H1 (cell line): ENCODE data around the gene QRICH1. TPM values are rescaled to one million over a fixed set of nuclear protein-coding genes. Genes with fewer than 3 reads are reported as not detected.

Experiments
- CTCF ChIA-PET: fragments of 300-600 bp; sonication (Branson Sonifier 250); formaldehyde crosslinking; loops from one replicate; lab custom pipeline; 2021; ENCODE audit not compliant: partially characterized antibody; lab: Charles Lee
- POLR2A ChIA-PET: fragments of 300-600 bp; sonication (Branson Sonifier 250); formaldehyde crosslinking; loops from one replicate; lab custom pipeline; 2021; ENCODE audit warnings: inconsistent platforms; ENCODE audit not compliant: partially characterized antibody; lab: Charles Lee
- DNase-seq, 2 experiments: peaks; one replicate each; pipeline versions ENCODE4 v3.0.0 to v3.0.0-alpha.2; 2010 to 2022; ENCODE audit warnings: low spot score in 2 of 2, low read depth in 1 of 2, mixed read lengths in 1 of 2
- FAIRE-seq: peaks from 2 replicates; lab custom pipeline; 2011; peaks lifted over from hg19 to GRCh38; lab: Jason Lieb, UNC
- H2AFZ ChIP-seq: 2 replicates; pipeline ENCODE4 v1.8.1; 2012; ENCODE audit warnings: low read length, inconsistent platforms
- H2AK5ac ChIP-seq: 2 replicates; pipeline ENCODE4 v1.6.1; 2013; ENCODE audit warnings: low read depth, low read length
- H2BK120ac ChIP-seq: replicated peaks from 2 replicates; pipeline ENCODE3; 2013; ENCODE audit warnings: low read depth, low read length, inconsistent platforms
- H2BK12ac ChIP-seq: 2 replicates; pipeline ENCODE4 v1.6.1; 2013; ENCODE audit warnings: low read depth, low read length
- H2BK15ac ChIP-seq: 2 replicates; pipeline ENCODE4 v1.6.1; 2013; ENCODE audit warnings: low read length
- H2BK20ac ChIP-seq: 2 replicates; pipeline ENCODE4 v1.6.1; 2013; ENCODE audit warnings: low read length
- H2BK5ac ChIP-seq: 2 replicates; pipeline ENCODE4 v1.6.1; 2013; ENCODE audit warnings: low read depth, low read length
- H3K14ac ChIP-seq: 2 replicates; pipeline ENCODE4 v1.6.1; 2013; ENCODE audit warnings: inconsistent platforms; ENCODE audit not compliant: insufficient read length
- H3K18ac ChIP-seq: 2 replicates; pipeline ENCODE4 v1.6.1; 2013; ENCODE audit warnings: low read length; ENCODE audit errors: extremely low read depth
- H3K23ac ChIP-seq: 2 replicates; pipeline ENCODE4 v1.6.1; 2013; ENCODE audit warnings: inconsistent platforms; ENCODE audit not compliant: insufficient read length
- H3K23me2 ChIP-seq: 2 replicates; pipeline ENCODE4 v1.6.1; 2013; ENCODE audit warnings: low read depth, low read length
- H3K27ac ChIP-seq: 2 replicates; pipeline ENCODE4 v1.6.1; 2011; ENCODE audit warnings: low read depth, low read length, inconsistent platforms
- H3K27me3 ChIP-seq, 4 experiments: replicated peaks in 1 of 4; 1 replicate in 1 of 4; 2 replicates in 3 of 4; pipeline versions ENCODE4 v1.6.1 to v1.8.1; 2011 to 2013; ENCODE audit warnings: low read length in 3 of 4, mild to moderate bottlenecking in 3 of 4, inconsistent platforms in 2 of 4, mixed read lengths in 2 of 4, moderate library complexity in 1 of 4; ENCODE audit not compliant: control insufficient read depth in 3 of 4, insufficient read depth in 3 of 4; ENCODE audit errors: extremely low read depth in 1 of 4
- H3K36me3 ChIP-seq, 4 experiments: 2 replicates each; pipeline versions ENCODE4 v1.6.1 to v1.8.1; 2011 to 2013; ENCODE audit warnings: mild to moderate bottlenecking in 4 of 4, low read length in 3 of 4, moderate library complexity in 2 of 4, control low read depth in 1 of 4, inconsistent platforms in 1 of 4; ENCODE audit not compliant: insufficient read depth in 4 of 4, control insufficient read depth in 2 of 4
- H3K4ac ChIP-seq: replicated peaks from 2 replicates; pipeline ENCODE3; 2013; ENCODE audit warnings: low read length, low read depth, mixed read lengths, inconsistent platforms; ENCODE audit not compliant: insufficient read length
- H3K4me1 ChIP-seq, 4 experiments: replicated peaks in 1 of 4; 1 replicate in 1 of 4; 2 replicates in 3 of 4; pipeline versions ENCODE4 v1.6.1 to v1.8.1; 2011 to 2013; ENCODE audit warnings: low read length in 3 of 4, inconsistent platforms in 2 of 4, mixed read lengths in 1 of 4; ENCODE audit not compliant: insufficient read depth in 4 of 4, control insufficient read depth in 3 of 4
- H3K4me2 ChIP-seq, 2 experiments: 2 replicates each; pipeline versions ENCODE4 v1.6.1 to v1.8.1; 2011 to 2013; ENCODE audit warnings: low read depth in 2 of 2, low read length in 2 of 2, control low read depth in 1 of 2, inconsistent platforms in 1 of 2, mild to moderate bottlenecking in 1 of 2; ENCODE audit not compliant: insufficient read depth in 1 of 2
- H3K4me3 ChIP-seq, 4 experiments: fragments of 200-600, 300-600 bp in 1 of 4; sonication (generic), shearing (Covaris generic), sonication (Bioruptor Twin) in 1 of 4; 2 replicates each; pipeline versions ENCODE4 v1.5.1 to v1.8.1; 2011 to 2016; ENCODE audit warnings: low read length in 4 of 4, low read depth in 3 of 4, control low read depth in 2 of 4, inconsistent platforms in 2 of 4, mild to moderate bottlenecking in 2 of 4, mixed read lengths in 1 of 4, moderate library complexity in 1 of 4; ENCODE audit not compliant: insufficient read depth in 2 of 4; ENCODE audit errors: extremely low read depth in 1 of 4
- H3K56ac ChIP-seq: replicated peaks from 2 replicates; pipeline ENCODE3; 2013; ENCODE audit warnings: low read depth, mild to moderate bottlenecking, mixed read lengths, low read length, inconsistent platforms; ENCODE audit not compliant: insufficient read length
- H3K79me1 ChIP-seq: 2 replicates; pipeline ENCODE4 v1.6.1; 2013; ENCODE audit warnings: low read depth, low read length, control low read depth
- H3K79me2 ChIP-seq, 2 experiments: 2 replicates each; pipeline versions ENCODE4 v1.6.1 to v1.8.1; 2012 to 2013; ENCODE audit warnings: low read length in 2 of 2, mild to moderate bottlenecking in 2 of 2, inconsistent platforms in 1 of 2; ENCODE audit not compliant: insufficient read depth in 2 of 2, control insufficient read depth in 1 of 2
- H3K9ac ChIP-seq, 4 experiments: replicated peaks in 1 of 4; 1 replicate in 1 of 4; 2 replicates in 3 of 4; pipeline versions ENCODE4 v1.6.1 to v1.8.1; 2011 to 2013; ENCODE audit warnings: low read depth in 3 of 4, low read length in 3 of 4, control low read depth in 2 of 4, mild to moderate bottlenecking in 2 of 4, moderate library complexity in 2 of 4, inconsistent platforms in 1 of 4; ENCODE audit errors: extremely low read depth in 1 of 4
- H3K9me3 ChIP-seq, 2 experiments: 2 replicates each; pipeline versions ENCODE4 v1.6.1 to v1.8.1; 2012 to 2013; ENCODE audit warnings: mild to moderate bottlenecking in 2 of 2, moderate library complexity in 2 of 2, control low read depth in 1 of 2, inconsistent platforms in 1 of 2, low read depth in 1 of 2, low read length in 1 of 2, mixed read lengths in 1 of 2; ENCODE audit not compliant: insufficient read depth in 2 of 2
- H4K20me1 ChIP-seq, 2 experiments: replicated peaks in 1 of 2; 2 replicates each; pipeline versions ENCODE3 to v1.8.1; 2011 to 2013; ENCODE audit warnings: inconsistent platforms in 2 of 2, low read length in 2 of 2, mild to moderate bottlenecking in 1 of 2; ENCODE audit not compliant: insufficient read depth in 2 of 2, control insufficient read depth in 1 of 2
- H4K5ac ChIP-seq: 2 replicates; pipeline ENCODE4 v1.6.1; 2013; ENCODE audit warnings: low read length, low read depth, mixed read lengths, inconsistent platforms; ENCODE audit not compliant: insufficient read length
- H4K8ac ChIP-seq: 2 replicates; pipeline ENCODE4 v1.8.0; 2013; ENCODE audit warnings: mild to moderate bottlenecking, moderate library complexity, low read length, inconsistent platforms; ENCODE audit not compliant: insufficient read depth; ENCODE audit errors: extremely low read depth
- H4K91ac ChIP-seq: replicated peaks from 2 replicates; pipeline ENCODE3; 2013; ENCODE audit warnings: low read length, mixed read lengths, inconsistent platforms; ENCODE audit not compliant: insufficient read length
- BACH1 ChIP-seq: IDR thresholded peaks from 2 replicates; pipeline ENCODE4 v1.6.1; 2012; ENCODE audit warnings: low read length, improper control_type of control experiment
- GABPA ChIP-seq: IDR thresholded peaks from 2 replicates; pipeline ENCODE4 v1.6.1; 2011; ENCODE audit warnings: mild to moderate bottlenecking, low read length, moderate library complexity, borderline replicate concordance; ENCODE audit not compliant: insufficient read depth
- POLR2A ChIP-seq, 2 experiments: IDR thresholded peaks; 1 replicate in 1 of 2; 2 replicates in 1 of 2; pipeline ENCODE4 v1.6.1; 2011; ENCODE audit warnings: low read depth in 2 of 2, low read length in 2 of 2, mild to moderate bottlenecking in 2 of 2; ENCODE audit errors: control extremely low read depth in 1 of 2
- SP2 ChIP-seq: IDR thresholded peaks from 2 replicates; pipeline ENCODE4 v1.6.1; 2012; ENCODE audit warnings: mild to moderate bottlenecking, low read length, inconsistent platforms
- TBP ChIP-seq: IDR thresholded peaks from 2 replicates; pipeline ENCODE4 v1.6.1; 2011; ENCODE audit warnings: low read depth, low read length, improper control_type of control experiment
- WGBS, 2 experiments: shearing (Covaris generic) in 1 of 2; methylation state at CpG; one replicate each; pipeline versions ENCODE4 v1.1.6 to v1.1.7; 2013 to 2015; ENCODE audit warnings: low lambda C conversion rate in 2 of 2, mixed read lengths in 2 of 2, inconsistent platforms in 1 of 2, low coverage in 1 of 2, missing lambda C conversion rate in 1 of 2; ENCODE audit not compliant: insufficient replicate concordance in 2 of 2, insufficient coverage in 1 of 2, insufficient read length in 1 of 2; ENCODE audit errors: extremely low coverage in 1 of 2, missing lambda C conversion rate in 1 of 2; 5-methylcytosine and 5-hydroxymethylcytosine counted together
- polyA plus RNA-seq, 7 experiments: library from polyadenylated mRNA; depleted of rRNA in 3 of 7; stranded (reverse) in 5 of 7; unstranded in 2 of 7; fragments of >200 nt in 5 of 7; fragments of 200-250 nt in 2 of 7; gene quantifications; 1 replicate in 5 of 7; 2 replicates in 1 of 7; 4 replicates in 1 of 7; pipeline versions ENCODE4 v1.2.1 to v1.2.3, GENCODE V29; 2011 to 2013; ENCODE audit warnings: missing spikeins in 2 of 7, mixed read lengths in 2 of 7
- total RNA-seq: library from RNA; stranded (reverse); fragmentation: NEBNext Ultra II Directional; extraction: Animal tissue kit (Norgen Biotek cat#: 25700); gene quantifications from 2 replicates; pipeline ENCODE4 v1.2.1, GENCODE V29; 2021
- TF ChIP-seq, protein P1 (sequence below): IDR thresholded peaks from 2 replicates; pipeline ENCODE4 v1.6.1; 2012; ENCODE audit warnings: inconsistent platforms
- TF ChIP-seq, protein P2 (sequence below): IDR thresholded peaks from 2 replicates; pipeline ENCODE4 v1.6.1; 2012; ENCODE audit warnings: inconsistent platforms

The QRICH1 gene
- total and polyA plus RNA-seq, 2 of the 8 experiments (the other 6 are each of a cell fraction or from before 2014, with no cell fraction given): 128 to 142 TPM

DNA sequence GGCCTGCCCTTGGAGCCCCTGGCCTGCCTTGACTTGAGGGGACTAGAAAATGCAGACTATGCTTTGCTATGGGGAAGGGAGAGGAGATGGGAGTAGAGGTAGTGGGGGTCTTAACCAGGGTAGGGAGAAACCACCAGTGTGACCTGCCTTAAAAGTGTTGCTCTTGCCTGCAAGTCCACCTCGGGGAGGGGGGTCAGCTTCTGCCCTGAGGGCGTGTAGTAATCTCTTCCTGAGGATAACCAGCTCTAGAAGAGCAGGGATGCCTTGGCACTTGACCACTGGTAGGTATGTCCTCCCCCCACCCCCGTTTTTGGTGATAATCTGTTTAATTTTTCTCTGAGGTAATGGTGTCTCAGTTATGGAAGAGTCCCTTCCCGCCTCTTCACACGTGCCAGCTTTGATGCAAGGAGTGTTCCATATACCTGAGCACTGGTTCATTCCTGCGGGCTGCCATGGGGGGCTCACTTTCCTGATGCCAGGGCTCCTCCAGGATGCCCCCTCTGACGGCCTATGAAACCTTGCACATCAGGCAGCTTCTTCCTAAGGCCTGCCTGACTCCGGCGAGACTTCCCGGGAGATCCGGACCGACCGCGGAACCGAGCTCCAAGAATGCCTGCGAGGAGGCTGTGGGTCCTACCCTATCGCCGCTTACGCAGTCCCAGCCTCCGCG is 104.6 kb downstream of the QRICH1 start:
- peak overlapping the region; percentile 68; the same call in 1 of the 2 replicates for H3K18ac ChIP-seq
- peak overlapping the region; percentile 89 for H2BK5ac ChIP-seq
- TF ChIP-seq, protein P1, sequence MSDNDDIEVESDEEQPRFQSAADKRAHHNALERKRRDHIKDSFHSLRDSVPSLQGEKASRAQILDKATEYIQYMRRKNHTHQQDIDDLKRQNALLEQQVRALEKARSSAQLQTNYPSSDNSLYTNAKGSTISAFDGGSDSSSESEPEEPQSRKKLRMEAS: peak; percentile 87
- TF ChIP-seq TBP (peak; percentile 77; the same call in 1 of the 2 replicates), GABPA (no peak), BACH1 (no peak), POLR2A (IDR thresholded peaks at IDR 0.05; ENCODE audit: control extremely low read depth in 1 of 2, low read depth in 2 of 2, low read length in 2 of 2) (peak in 1 of 2 experiments; percentile 78; a peak in 1 of 3 replicates), SP2 (no peak)
- TF ChIP-seq, protein P2, sequence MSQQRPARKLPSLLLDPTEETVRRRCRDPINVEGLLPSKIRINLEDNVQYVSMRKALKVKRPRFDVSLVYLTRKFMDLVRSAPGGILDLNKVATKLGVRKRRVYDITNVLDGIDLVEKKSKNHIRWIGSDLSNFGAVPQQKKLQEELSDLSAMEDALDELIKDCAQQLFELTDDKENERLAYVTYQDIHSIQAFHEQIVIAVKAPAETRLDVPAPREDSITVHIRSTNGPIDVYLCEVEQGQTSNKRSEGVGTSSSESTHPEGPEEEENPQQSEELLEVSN: peak; percentile 96
- H2AFZ ChIP-seq: no peak overlapping the region
- H2BK15ac ChIP-seq: no peak overlapping the region
- WGBS, 2 experiments: 7% methylated on average over 21 of the region's 21 CpGs; no CpG with 5 or more reads in 1 of the 2 experiments
- no peak overlapping the region for H3K23ac ChIP-seq
- H4K91ac ChIP-seq: peak overlapping the region; percentile 15
- peaks cover 0 to 21% of the 10 kb centered on the region in 2 experiments; a peak in 2 of 4 replicates for H3K79me2 ChIP-seq
- peaks cover 7 to 17% (median 10%) of the 10 kb centered on the region in 4 experiments; a peak in 5 of 7 replicates for H3K4me1 ChIP-seq
- POLR2A ChIA-PET: interaction anchor here (0.9 to 38.8 kb wide), 13 partner anchors 10 to 453 kb away, joined by 3 to 1518 read pairs (median 5); partner anchors contain the start of genes CELSR3, DALRD3, IMPDH2 and NDUFAF3
- H3K36me3 ChIP-seq: peaks cover 3 to 11% (median 7%) of the 10 kb centered on the region in 4 experiments; a peak in 6 of 8 replicates
- peak overlapping the region; percentile 75; the same call in 1 of the 2 replicates for H2BK12ac ChIP-seq
- H4K8ac ChIP-seq: peak overlapping the region; percentile 83; the same call in 1 of the 2 replicates
- no peak overlapping the region for H2BK120ac ChIP-seq
- H3K9ac ChIP-seq: peak overlapping the region in 3 of 4 experiments; percentile 19 to 87 (median 82); a peak in 6 of 7 replicates
- H3K27ac ChIP-seq: peak overlapping the region; percentile 87
- FAIRE-seq: no peak
- peak overlapping the region; percentile 84 to 94 for H3K4me2 ChIP-seq
- DNase-seq: no peak
- H3K4ac ChIP-seq: no peak overlapping the region
- no peaks in the 10 kb centered on the region for H3K9me3 ChIP-seq
- peaks cover 3 to 4% of the 10 kb centered on the region in 2 experiments for H4K20me1 ChIP-seq
- peak overlapping the region; percentile 66 to 83 (median 76) for H3K4me3 ChIP-seq
- no peak overlapping the region for H3K14ac ChIP-seq
- H4K5ac ChIP-seq: peak overlapping the region; percentile 46
- H2BK20ac ChIP-seq: 0 out of 2 replicates have a peak overlapping the region, but pooled peaks have one; percentile 48
- H3K56ac ChIP-seq: no peak overlapping the region
- H3K23me2 ChIP-seq: peaks cover 20% of the 10 kb centered on the region
- peaks cover 2% of the 10 kb centered on the region; the same call in 1 of the 2 replicates for H3K79me1 ChIP-seq
- no peaks in the 10 kb centered on the region for H3K27me3 ChIP-seq
- CTCF ChIA-PET: interaction anchor here (0.6 to 19.9 kb wide), 10 partner anchors 8 to 549 kb away, joined by 3 to 467 read pairs (median 4); partner anchors contain the start of genes CCDC51, DALRD3, NDUFAF3 and TMA7
- 0 out of 2 replicates have a peak overlapping the region, but pooled peaks have one; percentile 33 for H2AK5ac ChIP-seq
